GM23248 (cell line): Measurements from ENCODE around the gene SF3B4. TPM values are rescaled to one million over a fixed set of nuclear protein-coding genes. Genes with fewer than 3 reads are reported as not detected.
"Not testable (repeated sequence)": the region's sequence is repeated elsewhere in the genome, so short reads cannot be mapped to it uniquely, and the experiment has no call there.

Experiments
- DNase-seq: peaks from one replicate; pipeline ENCODE4 v3.0.0-alpha.2; 2015
- H2AFZ ChIP-seq: fragments of 200-600 bp; sonication (generic); 2 replicates; pipeline ENCODE4 v1.6.1; 2016; ENCODE audit warnings: antibody characterized with exemption
- H3F3A ChIP-seq: fragments of 200-600 bp; sonication (generic); 2 replicates; pipeline ENCODE4 v1.6.1; 2016; ENCODE audit warnings: mild to moderate bottlenecking, antibody characterized with exemption, mixed run types; ENCODE audit not compliant: insufficient read depth
- H3K27ac ChIP-seq: fragments of 200-600 bp; sonication (generic); 2 replicates; pipeline ENCODE4 v1.5.1; 2016; ENCODE audit warnings: mild to moderate bottlenecking
- H3K27me3 ChIP-seq: fragments of 200-600 bp; sonication (generic); replicated peaks from 2 replicates; pipeline ENCODE4 v1.6.1; 2016; ENCODE audit warnings: mild to moderate bottlenecking; ENCODE audit not compliant: insufficient read depth
- H3K36me3 ChIP-seq: fragments of 200-600 bp; sonication (generic); 2 replicates; pipeline ENCODE4 v1.6.1; 2016; ENCODE audit warnings: low read depth, mild to moderate bottlenecking
- H3K4me1 ChIP-seq: fragments of 200-600 bp; sonication (generic); 2 replicates; pipeline ENCODE4 v1.6.1; 2016; ENCODE audit warnings: mild to moderate bottlenecking; ENCODE audit not compliant: insufficient read depth
- H3K4me2 ChIP-seq: fragments of 200-600 bp; sonication (generic); one replicate; pipeline ENCODE4 v1.6.1; 2016; ENCODE audit warnings: mild to moderate bottlenecking; ENCODE audit not compliant: unreplicated experiment
- H3K4me3 ChIP-seq: fragments of 200-600 bp; sonication (generic); 2 replicates; pipeline ENCODE4 v1.5.1; 2016; ENCODE audit warnings: mild to moderate bottlenecking
- H3K79me2 ChIP-seq: fragments of 200-600 bp; sonication (generic); 2 replicates; pipeline ENCODE4 v1.6.1; 2016; ENCODE audit warnings: mild to moderate bottlenecking; ENCODE audit not compliant: insufficient read depth
- H3K9ac ChIP-seq: fragments of 200-600 bp; sonication (generic); 2 replicates; pipeline ENCODE4 v1.6.1; 2016; ENCODE audit warnings: mild to moderate bottlenecking
- H3K9me2 ChIP-seq: fragments of 200-600 bp; sonication (generic); 2 replicates; pipeline ENCODE4 v1.6.1; 2016; ENCODE audit warnings: mixed run types, mild to moderate bottlenecking, moderate library complexity; ENCODE audit not compliant: insufficient read depth
- H3K9me3 ChIP-seq: fragments of 200-600 bp; sonication (generic); one replicate; pipeline ENCODE4 v1.6.1; 2017; ENCODE audit warnings: low read depth
- H4K20me1 ChIP-seq: fragments of 200-600 bp; sonication (generic); 2 replicates; pipeline ENCODE4 v1.6.0; 2016; ENCODE audit not compliant: insufficient read depth
- EZH2 ChIP-seq: fragments of 200-600 bp; sonication (generic); IDR thresholded peaks from 2 replicates; pipeline ENCODE4 v1.6.1; 2018; ENCODE audit warnings: antibody characterized with exemption, mild to moderate bottlenecking; ENCODE audit not compliant: insufficient read depth, poor library complexity, severe bottlenecking
- EZH2phosphoT487 ChIP-seq: fragments of 200-600 bp; sonication (generic); IDR thresholded peaks from 2 replicates; pipeline ENCODE4 v1.6.1; 2018; ENCODE audit warnings: antibody characterized with exemption, moderate library complexity, mild to moderate bottlenecking, low read depth; ENCODE audit not compliant: insufficient read depth
- WGBS, 2 experiments: methylation state at CpG; one replicate each; pipeline ENCODE4 v1.1.6; 2015 to 2017; ENCODE audit warnings: low lambda C conversion rate in 2 of 2, low coverage in 1 of 2; ENCODE audit errors: missing lambda C conversion rate in 2 of 2; 5-methylcytosine and 5-hydroxymethylcytosine counted together
- in situ Hi-C: fragments of 300-500 bp; cut with MboI; formaldehyde crosslinking; loops from 2 replicates; pipeline ENCODE4 v1.15.0; 2020
- polyA plus RNA-seq: library from polyadenylated mRNA; unstranded; fragments of >200 nt; fragmentation: Nextera tagmentation; extraction: Ambion mirVana; gene quantifications from 2 replicates; pipeline ENCODE4 v1.2.1, GENCODE V29; 2016
- total RNA-seq: library from RNA; depleted of rRNA; stranded (reverse); fragments of >200 nt; shearing (Covaris generic); gene quantifications from 2 replicates; pipeline ENCODE4 v1.2.3, GENCODE V29; 2014

Gene SF3B4
- total and polyA plus RNA-seq, 2 experiments from 2014 or later: 12.3 to 98.0 TPM

DNA sequence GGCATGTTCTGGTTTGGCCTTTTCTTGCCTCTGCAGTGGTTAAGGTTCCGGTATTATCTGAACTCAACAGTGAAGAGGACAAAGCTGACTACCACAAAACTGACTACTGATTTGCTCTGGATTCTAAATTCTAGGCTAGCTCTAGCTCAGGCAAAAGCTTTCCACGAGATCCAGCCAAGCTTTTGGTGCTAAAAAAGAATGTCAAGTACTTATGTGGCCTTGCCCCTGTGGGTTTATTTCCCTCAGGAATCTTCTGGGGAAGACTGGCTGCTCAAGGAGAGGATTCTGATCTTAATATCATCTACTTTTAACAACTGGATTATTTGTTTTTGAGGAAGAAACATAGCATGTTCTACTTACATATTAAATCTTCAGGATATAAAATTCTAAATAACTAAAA lies 35.1 kb upstream of the SF3B4 start:
- H3K9ac ChIP-seq: 0 out of 2 replicates have a peak overlapping the region, but pooled peaks have one; percentile 7
- H3K79me2 ChIP-seq: peaks cover 46% of the 10 kb centered on the region
- H3K4me3 ChIP-seq: no peak overlapping the region
- no peaks in the 10 kb centered on the region for H4K20me1 ChIP-seq
- H3K9me2 ChIP-seq: no peaks in the 10 kb centered on the region
- DNase-seq: no peak
- H2AFZ ChIP-seq: no peak overlapping the region
- no peaks in the 10 kb centered on the region for H3K9me3 ChIP-seq
- 0 out of 2 replicates have a peak, but pooled peaks cover 3% of the 10 kb centered on the region for H3K4me1 ChIP-seq
- no peaks in the 10 kb centered on the region for H3K27me3 ChIP-seq
- in situ Hi-C loops: loop anchor here (10.0 kb wide), 2 partner anchors 92 to 212 kb away; no protein-coding TSS in a partner anchor
- peak overlapping the region; percentile 29 for H3K27ac ChIP-seq
- H3K36me3 ChIP-seq: peaks cover 54% of the 10 kb centered on the region
- no peak overlapping the region for H3K4me2 ChIP-seq
- peaks cover 25% of the 10 kb centered on the region for H3F3A ChIP-seq
- TF ChIP-seq EZH2 (no peak), EZH2phosphoT487 (no peak)
- 65 to 76% methylated on average over 2 of the region's 2 CpGs for WGBS, 2 experiments

DNA sequence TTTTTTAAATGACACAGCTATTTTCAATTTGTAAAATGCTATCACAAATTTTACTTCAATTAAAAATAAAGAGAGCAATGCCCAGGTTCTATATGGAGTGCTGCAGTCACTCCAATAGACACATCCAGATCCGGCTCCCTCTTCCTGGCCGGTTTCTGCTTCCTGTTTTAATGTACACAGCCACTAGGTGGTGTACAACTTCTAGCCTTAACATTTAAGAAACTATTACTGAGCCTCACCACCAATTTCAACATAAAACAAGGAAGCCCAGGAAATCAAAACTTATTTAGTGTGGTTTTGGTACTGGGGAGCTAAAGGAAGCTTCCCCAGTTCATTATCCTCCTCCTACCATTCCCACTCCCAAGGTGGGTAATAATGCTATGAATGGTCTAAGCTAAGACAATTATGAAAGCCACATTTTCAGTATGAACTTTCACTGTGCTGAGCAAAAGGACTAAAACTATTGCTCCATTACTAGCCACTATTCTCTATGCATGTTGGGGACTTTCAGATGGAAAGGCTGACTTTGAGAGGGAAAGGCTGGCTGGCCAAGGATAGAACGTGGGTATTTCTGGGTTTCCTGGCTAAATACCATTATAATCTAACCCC lies 34.5 kb upstream of the SF3B4 start:
- TF ChIP-seq EZH2phosphoT487: no peak
- no peak for TF ChIP-seq EZH2
- Histone ChIP-seq H3K36me3 (peaks cover 54% of the 10 kb centered on the region), H3K4me3 (no peak overlapping the region), H2AFZ (no peak overlapping the region), H4K20me1 (no peaks in the 10 kb centered on the region), H3K9me3 (no peaks in the 10 kb centered on the region), H3K27me3 (no peaks in the 10 kb centered on the region), H3K9me2 (no peaks in the 10 kb centered on the region), H3K4me1 (0 out of 2 replicates have a peak, but pooled peaks cover 3% of the 10 kb centered on the region), H3K9ac (no peak overlapping the region), H3K4me2 (no peak overlapping the region), H3K79me2 (peaks cover 40% of the 10 kb centered on the region), H3K27ac (peak overlapping the region; percentile 29), H3F3A (peaks cover 25% of the 10 kb centered on the region)
- peak; percentile 83 for DNase-seq
- in situ Hi-C loops: loop anchor here (10.0 kb wide), 2 partner anchors 93 to 213 kb away; no protein-coding TSS in a partner anchor
- 17 to 23% methylated on average over 3 of the region's 3 CpGs for WGBS, 2 experiments

DNA sequence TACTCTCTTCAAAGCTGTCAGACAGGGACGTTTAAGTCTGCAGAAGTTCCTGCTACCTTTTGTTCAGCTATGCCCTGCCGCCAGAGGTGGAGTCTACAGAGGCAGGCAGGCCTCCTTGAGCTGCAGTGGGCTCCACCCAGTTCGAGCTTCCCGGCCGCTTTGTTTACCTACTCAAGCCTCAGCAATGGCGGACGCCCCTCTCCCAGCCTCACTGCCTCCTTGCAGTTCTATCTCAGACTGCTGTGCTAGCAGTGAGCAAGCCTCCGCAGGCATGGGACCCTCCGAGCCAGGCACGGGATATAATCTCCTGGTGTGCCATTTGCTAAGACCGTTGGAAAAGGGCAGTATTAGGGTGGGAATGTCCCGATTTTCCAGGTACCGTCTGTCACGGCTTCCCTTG lies 29.9 kb upstream of the SF3B4 start:
- Histone ChIP-seq H3K36me3 (peaks cover 33% of the 10 kb centered on the region; the same call in 1 of the 2 replicates), H3K79me2 (peaks cover 23% of the 10 kb centered on the region)
- H3K9me2 ChIP-seq, H3K27me3 ChIP-seq, H3K9me3 ChIP-seq, H3K4me1 ChIP-seq, H3K4me2 ChIP-seq, DNase-seq, H3K9ac ChIP-seq, H4K20me1 ChIP-seq, H2AFZ ChIP-seq, in situ Hi-C loops, H3F3A ChIP-seq, H3K27ac ChIP-seq, H3K4me3 ChIP-seq: not testable (repeated sequence)
- 99 to 100% methylated on average over 11 to 13 of the region's 14 CpGs for WGBS, 2 experiments

DNA sequence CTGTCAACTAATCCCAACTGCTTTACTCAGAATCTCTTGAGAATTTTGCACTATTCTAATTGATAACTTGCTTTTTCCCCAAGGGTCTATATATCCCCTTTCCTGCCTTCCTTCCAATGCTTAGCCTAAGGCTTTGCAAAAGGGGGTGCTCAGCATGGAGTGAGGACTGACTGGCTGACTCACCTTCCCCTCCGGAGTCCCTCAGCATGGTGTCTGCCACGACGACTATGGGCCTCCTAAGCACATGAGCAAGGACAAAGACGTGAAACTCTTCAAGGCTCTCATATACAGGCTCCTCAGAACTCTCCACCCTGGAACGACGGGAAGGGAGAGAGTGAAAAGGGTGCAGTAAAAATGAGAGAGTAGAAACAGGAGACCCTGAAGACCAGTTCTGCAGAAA lies 22.3 kb upstream of the SF3B4 start:
- Histone ChIP-seq H3K9me2 (no peaks in the 10 kb centered on the region), H3K27me3 (no peaks in the 10 kb centered on the region), H3K79me2 (peaks cover 8% of the 10 kb centered on the region; the same call in 1 of the 2 replicates), H2AFZ (no peak overlapping the region), H3K4me1 (no peaks in the 10 kb centered on the region), H4K20me1 (no peaks in the 10 kb centered on the region), H3K9ac (no peak overlapping the region), H3K36me3 (peaks cover 34% of the 10 kb centered on the region; the same call in 1 of the 2 replicates), H3K4me2 (no peak overlapping the region), H3F3A (no peaks in the 10 kb centered on the region), H3K4me3 (no peak overlapping the region), H3K27ac (no peak overlapping the region), H3K9me3 (no peaks in the 10 kb centered on the region)
- 72 to 77% methylated on average over 6 of the region's 6 CpGs for WGBS, 2 experiments
- in situ Hi-C loops: no loop called here
- DNase-seq: no peak
- TF ChIP-seq EZH2phosphoT487: no peak
- TF ChIP-seq EZH2: no peak
